Right renal pelvis (tissue), 4 donors: Measurements from ENCODE around the gene CHMP1A. TPM values are rescaled to one million over a fixed set of nuclear protein-coding genes. Genes with fewer than 3 reads are reported as not detected.

Experiments
- DNase-seq, 4 donors: peaks; one replicate each; pipeline ENCODE4 v3.0.0-alpha.2; 2013; ENCODE audit warnings: low read depth in 4 of 4, low spot score in 3 of 4, missing footprints in 1 of 4
- polyA plus RNA-seq, 4 donors: library from polyadenylated mRNA; unstranded; fragments of 120-200 nt; gene quantifications; one replicate each; pipeline ENCODE4 v1.2.1, GENCODE V29; 2013; ENCODE audit not compliant: insufficient read length in 4 of 4

The CHMP1A gene
- polyA plus RNA-seq, 4 donors = 57.9 to 82.4 (median 71.9) TPM

DNA sequence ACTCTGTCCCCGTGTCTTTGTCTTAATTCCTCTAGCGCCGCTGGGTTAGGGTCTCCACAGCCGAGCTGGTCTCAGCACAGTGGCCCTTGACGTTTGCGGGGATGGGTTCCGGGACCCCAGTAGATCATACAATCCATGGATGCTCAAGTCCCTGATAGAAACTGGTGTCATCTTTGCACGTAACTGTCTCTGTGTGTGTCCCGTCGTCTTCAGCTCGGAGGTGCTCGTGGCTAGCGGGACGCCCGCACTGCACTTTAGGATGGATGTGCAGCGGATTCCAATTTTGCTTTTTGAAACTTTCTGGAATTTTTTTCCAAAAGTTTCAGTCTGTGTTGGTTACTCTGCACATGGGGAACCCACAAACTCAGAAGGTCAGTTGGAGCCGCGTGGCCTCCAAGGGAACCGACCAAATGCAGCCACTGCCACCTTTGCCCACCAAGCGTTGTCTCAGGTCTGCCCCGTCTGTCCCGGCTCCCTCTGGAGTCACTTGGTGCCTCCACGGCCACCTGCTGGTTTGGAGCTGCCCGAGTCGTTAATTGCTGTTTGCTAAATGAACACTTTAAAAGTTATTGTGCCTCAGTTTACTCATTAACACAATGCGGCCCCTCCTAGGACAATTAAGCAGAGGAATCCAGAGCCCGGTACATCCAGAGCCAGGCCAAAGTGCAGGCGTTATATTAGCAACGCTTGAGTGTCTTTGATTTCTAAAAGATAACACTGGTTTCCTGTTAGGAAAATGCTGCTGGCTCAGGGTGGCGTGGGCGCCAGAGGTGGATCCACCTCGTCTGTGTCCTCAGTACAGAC lies 49.4 kb downstream of the CHMP1A start:
- DNase-seq = no peak

DNA sequence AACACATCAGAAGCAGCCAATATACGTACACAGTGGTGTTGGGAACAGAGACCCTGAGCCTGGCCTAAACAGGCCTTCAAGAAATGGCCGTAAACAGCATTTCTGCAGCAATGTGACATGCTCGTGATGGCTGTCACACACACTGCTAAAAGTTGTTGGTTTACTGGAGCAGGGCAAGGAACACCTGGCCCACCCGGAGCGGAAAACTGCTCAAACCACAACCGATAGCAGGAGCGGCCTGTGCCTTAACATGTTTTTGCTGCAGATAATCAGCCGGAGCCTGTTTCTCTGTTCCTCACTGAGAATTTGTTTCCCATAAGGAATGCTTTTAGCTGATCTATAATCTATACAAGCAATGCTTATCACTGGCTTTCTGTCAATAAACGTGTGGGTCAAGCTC lies 50.1 kb downstream of the CHMP1A start:
- no peak for DNase-seq

GRCh38 chr16:89606006-89606405 lies 51.5 kb downstream of the CHMP1A start:
- no peak for DNase-seq

DNA sequence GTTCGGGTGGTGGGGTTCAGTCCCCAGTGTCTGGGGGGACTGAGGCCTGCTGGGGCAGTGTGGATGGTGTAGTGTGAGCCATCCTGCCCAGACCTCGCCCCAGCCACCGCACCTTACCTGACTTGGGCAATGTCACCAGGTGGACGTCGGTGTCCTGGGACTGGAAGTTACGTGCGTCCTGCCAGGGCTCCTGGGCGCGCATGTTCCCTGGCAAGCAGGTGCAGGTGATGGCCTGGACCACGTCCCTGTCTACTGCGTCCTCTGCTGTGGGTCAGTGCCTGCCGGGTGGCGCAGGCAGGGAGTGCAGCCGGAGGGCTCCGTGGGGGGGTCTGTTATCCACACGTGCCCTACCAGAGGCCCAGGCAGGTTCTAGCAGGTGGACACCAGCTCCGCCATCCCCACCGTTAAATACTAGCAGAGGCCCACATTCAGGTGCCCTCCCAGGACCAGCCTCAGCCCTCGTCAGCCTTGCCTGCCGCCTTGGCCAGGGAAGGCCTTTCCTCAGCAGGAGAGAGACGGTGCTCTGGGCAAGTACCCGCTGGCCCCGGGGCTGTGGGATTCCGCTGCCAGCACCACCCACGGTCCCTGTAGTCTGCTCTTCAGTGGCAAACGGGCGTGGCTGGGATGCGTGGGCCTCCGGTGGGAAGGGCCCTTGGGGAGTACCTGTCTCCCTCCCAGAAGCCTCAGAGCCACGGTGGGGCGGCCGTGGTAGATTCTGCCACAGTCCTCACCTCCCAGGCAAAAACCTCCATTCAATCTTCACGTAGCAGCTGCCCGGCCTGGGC lies 52.1 kb downstream of the CHMP1A start:
- no peak for DNase-seq

DNA sequence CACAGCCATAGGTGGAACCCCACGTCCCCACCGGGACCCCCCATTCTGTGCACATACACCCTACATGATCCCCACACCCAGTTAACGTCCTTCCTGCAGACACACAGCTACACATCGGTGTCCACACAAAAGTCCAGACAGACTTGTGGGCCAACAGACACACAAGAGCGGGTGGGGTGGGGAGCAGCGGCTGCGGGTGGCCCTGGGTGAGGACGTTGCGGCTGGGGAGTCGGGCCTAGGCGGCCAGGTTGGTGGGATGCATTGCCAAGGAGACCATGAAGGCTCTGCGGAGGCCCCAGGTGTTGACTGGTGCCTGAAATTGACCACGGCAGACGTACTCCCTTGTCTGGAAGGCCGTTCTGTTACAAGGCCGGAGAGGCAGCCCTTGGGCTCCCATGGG lies 52.7 kb downstream of the CHMP1A start:
- DNase-seq = no peak

DNA sequence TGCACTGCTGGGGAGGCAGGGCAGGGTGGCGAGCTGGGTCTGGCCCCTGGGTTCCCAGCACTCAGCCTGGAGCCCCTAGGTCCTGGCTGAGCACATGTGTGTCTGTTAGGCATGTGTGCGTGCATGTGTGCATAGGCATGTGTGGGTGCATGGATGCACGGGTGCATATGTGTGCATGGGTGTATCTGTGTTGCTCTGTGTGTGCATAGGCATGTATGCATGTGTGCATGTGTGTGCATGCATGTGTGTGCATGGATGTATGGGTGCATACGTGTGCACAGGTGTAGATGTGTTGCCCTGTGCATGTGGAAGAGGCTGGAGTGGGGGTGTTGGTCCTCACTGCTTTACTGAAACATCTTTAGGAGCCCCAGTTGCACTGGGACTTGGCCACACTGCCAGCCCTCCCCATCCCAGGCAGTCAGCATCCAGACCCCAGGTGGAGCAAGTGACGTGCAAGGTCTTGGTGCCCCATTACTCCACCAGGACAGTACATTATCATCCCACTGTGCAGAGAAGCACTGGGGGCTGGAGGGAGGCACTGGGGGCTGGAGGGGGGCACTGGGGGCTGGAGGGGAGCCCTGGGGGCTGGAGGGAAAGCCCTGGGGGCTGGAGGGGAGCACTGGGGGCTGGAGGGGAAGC lies 54.4 kb downstream of the CHMP1A start:
- DNase-seq = no peak

GRCh38 chr16:89602273-89602951 lies 55.1 kb downstream of the CHMP1A start:
- peak; percentile 70 to 82 (median 78) for DNase-seq

- no peak for DNase-seq
Observed at GRCh38 chr16:89601906-89602272, 55.6 kb downstream of the CHMP1A start.

DNA sequence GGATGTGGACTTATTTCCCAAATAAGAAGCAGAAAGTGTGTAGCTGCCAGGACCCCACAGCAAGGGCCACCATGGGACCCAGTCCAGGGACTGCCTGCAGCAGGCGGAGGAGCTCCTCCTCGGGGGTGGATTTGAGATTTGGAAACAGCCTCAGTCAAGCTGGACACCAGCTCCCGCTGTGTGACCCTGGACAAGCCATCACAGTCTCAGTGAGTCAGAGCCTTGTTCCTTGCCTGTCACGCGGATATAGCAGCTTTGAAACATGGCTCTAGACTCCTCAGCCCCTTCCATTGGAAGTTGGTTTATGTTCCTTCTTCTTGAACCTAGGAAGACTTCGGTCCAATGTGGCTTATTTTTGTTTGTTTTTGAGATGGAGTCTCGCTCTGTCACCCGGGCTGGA lies 56.6 kb downstream of the CHMP1A start:
- no peak for DNase-seq

GRCh38 chr16:89600427-89600826 lies 57.1 kb downstream of the CHMP1A start:
- DNase-seq = no peak

DNA sequence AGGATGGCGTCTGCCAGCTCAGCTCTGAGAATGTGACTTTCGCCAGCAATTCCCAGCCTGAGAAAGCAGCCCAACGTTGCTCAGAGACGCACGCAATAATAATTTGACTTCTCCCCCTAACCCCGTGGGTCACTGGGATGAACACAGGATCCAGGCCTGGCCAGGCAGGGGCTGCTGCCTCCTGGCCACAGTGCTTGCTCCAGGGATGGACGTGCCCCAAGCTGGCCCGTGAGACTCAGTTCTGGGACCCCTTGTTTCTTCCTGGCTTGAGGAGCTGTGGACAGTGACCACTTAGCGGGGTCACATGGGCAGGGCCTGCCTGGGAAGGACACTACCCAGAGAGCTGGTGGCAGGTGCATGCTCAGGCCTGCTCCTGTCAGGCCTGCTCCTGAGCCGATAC lies 57.6 kb downstream of the CHMP1A start:
- no peak for DNase-seq

DNA sequence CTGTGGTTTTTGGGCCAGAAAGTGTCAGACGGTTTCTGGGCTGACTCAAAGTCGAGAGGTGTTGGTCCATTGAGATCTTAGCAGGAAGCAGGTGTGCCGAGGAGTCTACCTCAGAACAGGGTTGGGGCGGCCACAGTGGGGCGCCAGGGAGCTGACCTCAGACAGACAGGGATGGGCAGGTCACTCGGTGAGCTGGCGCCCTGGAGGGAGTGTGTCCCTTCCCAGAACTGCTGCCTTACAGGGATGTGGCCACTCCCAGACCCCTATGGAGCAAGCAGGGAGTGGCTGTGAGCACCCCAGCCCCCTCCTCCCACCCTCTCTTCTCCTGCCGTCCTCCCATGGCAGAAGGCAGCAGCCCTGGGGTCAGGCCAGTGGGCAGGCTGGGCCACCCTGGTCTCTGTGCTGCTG lies 58.1 kb downstream of the CHMP1A start:
- DNase-seq = no peak

GRCh38 chr16:89598199-89598598 lies 59.3 kb downstream of the CHMP1A start:
- DNase-seq = no peak

GRCh38 chr16:89596957-89597649 lies 60.4 kb downstream of the CHMP1A start:
- DNase-seq = no peak

GRCh38 chr16:89596061-89596689 lies 61.3 kb downstream of the CHMP1A start:
- DNase-seq = no peak

GRCh38 chr16:89595330-89596060 lies 62.0 kb downstream of the CHMP1A start:
- no peak for DNase-seq
